Stimulated activated CD8-positive, alpha-beta memory T cell treated with anti-CD3 and anti-CD28 coated beads, Interleukin-12 subunit alpha, Interleukin-12 subunit beta, amount 100 ng/mL, for 24 hours (primary cell): ENCODE data around the gene MYO7B.
"Not testable (repeated sequence)": the region's sequence is repeated elsewhere in the genome, so short reads cannot be mapped to it uniquely, and the experiment has no call there.

Experiments
- DNase-seq: peaks from one replicate; pipeline ENCODE4 v3.0.0-alpha.2; 2020; ENCODE audit errors: extremely low read depth

The MYO7B gene

GRCh38 chr2:127523269-127523939, 12.1 kb upstream of the MYO7B start:
- no peak for DNase-seq

GRCh38 chr2:127524198-127524834, 11.2 kb upstream of the MYO7B start:
- not testable (repeated sequence) for DNase-seq

- DNase-seq = no peak
These were observed 9.8 kb upstream of the MYO7B start for GRCh38 chr2:127525691-127526131.

- peak; percentile 87 for DNase-seq
These were observed 9.1 kb upstream of the MYO7B start, which contains the start of gene IWS1 for GRCh38 chr2:127526132-127527000. TSS of gene IWS1 (minus strand) at chr2:127526489. CDS start at chr2:127526208, 281 bp downstream.

- no peak for DNase-seq
These were observed 8.3 kb upstream of the MYO7B start for GRCh38 chr2:127527001-127527804.

- no peak for DNase-seq
These were observed 7.0 kb upstream of the MYO7B start for GRCh38 chr2:127528487-127528886.

- DNase-seq = not testable (repeated sequence)
These were observed 6.1 kb upstream of the MYO7B start for GRCh38 chr2:127529416-127529815.

- DNase-seq = no peak
These were observed 5.0 kb upstream of the MYO7B start for GRCh38 chr2:127530245-127531140.

GRCh38 chr2:127531221-127531648, 4.2 kb upstream of the MYO7B start:
- DNase-seq = no peak

- DNase-seq = no peak
These were observed 3.2 kb upstream of the MYO7B start for GRCh38 chr2:127532296-127532695.

- DNase-seq = no peak
These were observed 435 bp downstream of the MYO7B start for GRCh38 chr2:127535918-127536317.

GRCh38 chr2:127536707-127537541, 1.4 kb downstream of the MYO7B start:
- no peak for DNase-seq

GRCh38 chr2:127537644-127538043, 2.2 kb downstream of the MYO7B start:
- DNase-seq = no peak

- no peak for DNase-seq
These were observed 6.3 kb downstream of the MYO7B start for GRCh38 chr2:127541809-127542208.

- DNase-seq = no peak
These were observed 6.7 kb downstream of the MYO7B start for GRCh38 chr2:127542231-127542630.

- not testable (repeated sequence) for DNase-seq
These were observed 7.6 kb downstream of the MYO7B start for GRCh38 chr2:127543013-127543501.

- DNase-seq = no peak
These were observed 9.7 kb downstream of the MYO7B start for GRCh38 chr2:127545189-127545588.

GRCh38 chr2:127545796-127546195, 10.3 kb downstream of the MYO7B start:
- no peak for DNase-seq

- DNase-seq = no peak
These were observed 11.3 kb downstream of the MYO7B start for GRCh38 chr2:127546797-127547196.
